Kidney (tissue), 14 donors: ENCODE measurements around the gene SLC1A2. TPM values are rescaled to one million over a fixed set of nuclear protein-coding genes. Genes with fewer than 3 reads are reported as not detected.

Experiments used
- DNase-seq, 5 donors: peaks; one replicate each; pipeline ENCODE4 v3.0.0-alpha.2; 2013 to 2020
- FAIRE-seq: peaks from 2 replicates; lab custom pipeline; 2012; peaks lifted over from hg19 to GRCh38; lab: Jason Lieb, UNC
- H3K27ac ChIP-seq, 2 donors: one replicate each; pipeline ENCODE4 v1.7.0; 2013; ENCODE audit warnings: low read depth in 2 of 2, low read length in 2 of 2, inconsistent platforms in 1 of 2
- H3K27me3 ChIP-seq: one replicate; pipeline ENCODE4 v1.7.1; 2013; ENCODE audit warnings: low read length, inconsistent platforms; ENCODE audit not compliant: control insufficient read depth, insufficient read depth
- H3K36me3 ChIP-seq, 3 donors: one replicate each; pipeline versions ENCODE4 v1.7.0 to v1.7.1; 2013; ENCODE audit warnings: low read length in 3 of 3, control low read depth in 1 of 3, inconsistent platforms in 1 of 3; ENCODE audit not compliant: insufficient read depth in 3 of 3, control insufficient read depth in 2 of 3
- H3K4me1 ChIP-seq, 3 donors: one replicate each; pipeline versions ENCODE4 v1.7.0 to v1.7.1; 2013; ENCODE audit warnings: low read length in 3 of 3, inconsistent platforms in 1 of 3, low read depth in 1 of 3; ENCODE audit not compliant: control insufficient read depth in 2 of 3, insufficient read depth in 2 of 3
- H3K4me3 ChIP-seq, 3 donors: one replicate each; pipeline versions ENCODE4 v1.7.0 to v1.8.1; 2013; ENCODE audit warnings: low read length in 3 of 3, control low read depth in 1 of 3, inconsistent platforms in 1 of 3
- H3K9ac ChIP-seq, 3 donors: one replicate each; pipeline versions ENCODE4 v1.7.0 to v1.7.1; 2013; ENCODE audit warnings: low read length in 3 of 3, control low read depth in 1 of 3, inconsistent platforms in 1 of 3
- H3K9me3 ChIP-seq, 3 donors: one replicate each; pipeline versions ENCODE4 v1.7.0 to v1.7.1; 2013; ENCODE audit warnings: low read length in 3 of 3, control low read depth in 1 of 3, inconsistent platforms in 1 of 3; ENCODE audit not compliant: control insufficient read depth in 2 of 3, insufficient read depth in 1 of 3
- intact Hi-C: fragments of 100-400 bp; cut with DNase I; formaldehyde crosslinking; loops from one replicate; pipeline ENCODE4 v1.11.1; 2022
- polyA plus RNA-seq: library from polyadenylated mRNA; stranded (reverse); fragments of 350-450 nt; fragmentation: Illumina TruSeq; extraction: RNeasy Lipid Tissue Mini Kit (QIAGEN cat#74804); gene quantifications from one replicate; pipeline ENCODE4 v1.2.3, GENCODE V29; 2014; ENCODE audit warnings: low read depth, low replicate concordance; ENCODE audit not compliant: insufficient read depth
- total RNA-seq: library from RNA; stranded (reverse); fragmentation: NEBNext Ultra II Directional; extraction: Animal tissue kit (Norgen Biotek cat#: 25700); gene quantifications from one replicate; pipeline ENCODE4 v1.2.1, GENCODE V29; 2021
- TF ChIP-seq, protein P1 (sequence below): IDR thresholded peaks from 3 replicates; pipeline ENCODE4 v1.5.1; 2012; ENCODE audit warnings: mild to moderate bottlenecking, moderate library complexity, borderline replicate concordance; ENCODE audit not compliant: insufficient read depth; ENCODE audit errors: extremely low read depth
- donor health status: control.
- donor health status: control.
- donor health status: control.
- donor health status: control.
- donor health status: control.
- donor health status: DM: yes; HTN: yes; CAD: no.
- donor health status: Normal renal cell carcinoma (clear cell type).

Gene SLC1A2
- total and polyA plus RNA-seq, 2 donors from 2014 or later: 0.11 to 0.28 TPM

DNA sequence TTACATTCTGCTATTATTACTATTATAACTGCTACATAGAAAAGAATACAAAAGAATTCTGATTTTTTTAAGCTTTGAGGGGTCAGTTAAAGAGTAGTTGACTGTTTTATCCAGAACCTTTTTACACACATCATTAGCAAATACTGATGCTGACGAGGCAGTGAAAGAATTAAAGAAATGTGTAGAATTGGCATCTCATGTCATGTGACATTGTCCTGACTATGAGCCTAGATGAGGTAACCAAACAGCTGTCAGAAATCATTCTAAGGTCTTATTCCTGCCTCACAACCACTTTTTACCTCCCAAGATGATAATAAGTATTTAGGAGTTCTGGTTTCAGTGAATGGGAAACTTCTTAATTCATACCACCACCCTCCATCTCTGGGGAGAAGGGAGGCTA is 121.0 kb downstream of the SLC1A2 start:
- no peaks in the 10 kb centered on the region for H3K36me3 ChIP-seq
- no peak overlapping the region for H3K4me3 ChIP-seq
- TF ChIP-seq, protein P1, sequence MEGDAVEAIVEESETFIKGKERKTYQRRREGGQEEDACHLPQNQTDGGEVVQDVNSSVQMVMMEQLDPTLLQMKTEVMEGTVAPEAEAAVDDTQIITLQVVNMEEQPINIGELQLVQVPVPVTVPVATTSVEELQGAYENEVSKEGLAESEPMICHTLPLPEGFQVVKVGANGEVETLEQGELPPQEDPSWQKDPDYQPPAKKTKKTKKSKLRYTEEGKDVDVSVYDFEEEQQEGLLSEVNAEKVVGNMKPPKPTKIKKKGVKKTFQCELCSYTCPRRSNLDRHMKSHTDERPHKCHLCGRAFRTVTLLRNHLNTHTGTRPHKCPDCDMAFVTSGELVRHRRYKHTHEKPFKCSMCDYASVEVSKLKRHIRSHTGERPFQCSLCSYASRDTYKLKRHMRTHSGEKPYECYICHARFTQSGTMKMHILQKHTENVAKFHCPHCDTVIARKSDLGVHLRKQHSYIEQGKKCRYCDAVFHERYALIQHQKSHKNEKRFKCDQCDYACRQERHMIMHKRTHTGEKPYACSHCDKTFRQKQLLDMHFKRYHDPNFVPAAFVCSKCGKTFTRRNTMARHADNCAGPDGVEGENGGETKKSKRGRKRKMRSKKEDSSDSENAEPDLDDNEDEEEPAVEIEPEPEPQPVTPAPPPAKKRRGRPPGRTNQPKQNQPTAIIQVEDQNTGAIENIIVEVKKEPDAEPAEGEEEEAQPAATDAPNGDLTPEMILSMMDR: no peak
- no peaks in the 10 kb centered on the region for H3K27me3 ChIP-seq
- H3K9me3 ChIP-seq: no peaks in the 10 kb centered on the region
- no peaks in the 10 kb centered on the region for H3K4me1 ChIP-seq
- intact Hi-C loops: no loop called here
- no peak overlapping the region for H3K9ac ChIP-seq
- FAIRE-seq (no peak), DNase-seq (no peak)
- no peak overlapping the region for H3K27ac ChIP-seq

DNA sequence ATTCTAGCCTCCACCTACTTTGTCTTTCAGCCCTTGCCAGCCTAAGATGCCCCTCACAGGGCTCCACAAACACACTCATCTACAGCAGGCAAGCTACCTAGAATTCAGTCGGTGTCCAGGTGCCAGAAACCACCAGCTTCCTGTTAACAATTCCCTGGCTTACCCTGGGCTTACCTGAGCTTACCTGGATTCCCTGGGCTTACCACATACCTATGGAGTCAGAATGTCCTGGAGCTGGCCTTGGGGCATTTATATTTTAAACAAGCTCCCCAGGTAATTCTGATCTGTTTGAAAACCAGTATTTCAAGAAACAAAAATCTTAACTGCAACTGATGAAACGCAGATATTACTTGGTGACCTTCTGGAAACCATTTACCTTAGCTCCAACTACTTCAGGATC is 123.6 kb downstream of the SLC1A2 start:
- FAIRE-seq: no peak
- Histone ChIP-seq H3K27ac (no peak overlapping the region), H3K36me3 (no peaks in the 10 kb centered on the region), H3K4me3 (no peak overlapping the region), H3K27me3 (no peaks in the 10 kb centered on the region), H3K4me1 (no peaks in the 10 kb centered on the region), H3K9me3 (no peaks in the 10 kb centered on the region), H3K9ac (no peak overlapping the region)
- TF ChIP-seq, protein P1: no peak
- intact Hi-C loops: no loop called here
- DNase-seq: no peak

DNA sequence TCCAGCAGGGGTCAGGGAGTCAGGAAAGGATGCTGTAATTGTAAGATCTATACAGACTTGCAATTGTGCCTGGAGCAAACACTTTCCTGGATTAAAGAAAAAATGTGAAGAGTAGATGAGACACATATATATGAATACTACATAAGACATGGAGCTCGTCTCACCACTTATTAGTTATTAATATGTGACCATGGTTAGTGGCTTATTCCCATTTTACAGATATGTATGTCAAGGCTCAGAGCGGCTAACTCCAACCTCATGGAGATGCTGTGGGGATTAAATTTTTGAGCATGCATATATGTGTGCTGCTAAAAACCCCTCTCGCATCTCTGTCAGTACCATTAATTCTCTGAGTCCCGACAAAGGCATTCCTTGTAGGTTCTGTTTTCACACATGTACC is 125.7 kb downstream of the SLC1A2 start:
- Histone ChIP-seq H3K9me3 (no peaks in the 10 kb centered on the region), H3K4me1 (no peaks in the 10 kb centered on the region), H3K36me3 (no peaks in the 10 kb centered on the region), H3K27ac (no peak overlapping the region), H3K27me3 (no peaks in the 10 kb centered on the region), H3K9ac (no peak overlapping the region), H3K4me3 (no peak overlapping the region)
- FAIRE-seq: no peak
- TF ChIP-seq, protein P1: no peak
- DNase-seq: no peak
- intact Hi-C loops: no loop called here

DNA sequence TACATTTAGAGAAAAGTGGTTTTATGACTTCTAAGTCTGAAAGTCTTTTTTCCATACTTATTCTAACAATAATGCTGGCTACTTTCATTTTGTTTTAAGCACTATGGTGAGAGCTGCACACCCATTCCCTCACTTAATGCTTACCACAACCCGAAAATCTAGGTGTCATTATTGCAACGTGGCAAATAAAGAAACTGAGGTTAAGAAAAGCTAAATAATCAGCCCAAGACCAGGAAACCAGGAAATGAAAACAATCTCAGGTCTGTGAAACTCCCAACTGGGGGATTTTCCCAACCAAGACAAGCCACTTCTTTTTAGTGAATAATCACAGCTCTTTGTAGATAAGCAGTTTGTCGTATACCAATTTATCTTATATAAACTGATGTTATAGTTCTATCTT is 126.3 kb downstream of the SLC1A2 start:
- Histone ChIP-seq H3K36me3 (no peaks in the 10 kb centered on the region), H3K9ac (no peak overlapping the region), H3K4me3 (no peak overlapping the region), H3K4me1 (no peaks in the 10 kb centered on the region), H3K27ac (no peak overlapping the region), H3K27me3 (no peaks in the 10 kb centered on the region), H3K9me3 (no peaks in the 10 kb centered on the region)
- intact Hi-C loops: no loop called here
- TF ChIP-seq, protein P1: no peak
- FAIRE-seq: no peak
- no peak for DNase-seq
